ENCODE results near the gene RP9.

DNA sequence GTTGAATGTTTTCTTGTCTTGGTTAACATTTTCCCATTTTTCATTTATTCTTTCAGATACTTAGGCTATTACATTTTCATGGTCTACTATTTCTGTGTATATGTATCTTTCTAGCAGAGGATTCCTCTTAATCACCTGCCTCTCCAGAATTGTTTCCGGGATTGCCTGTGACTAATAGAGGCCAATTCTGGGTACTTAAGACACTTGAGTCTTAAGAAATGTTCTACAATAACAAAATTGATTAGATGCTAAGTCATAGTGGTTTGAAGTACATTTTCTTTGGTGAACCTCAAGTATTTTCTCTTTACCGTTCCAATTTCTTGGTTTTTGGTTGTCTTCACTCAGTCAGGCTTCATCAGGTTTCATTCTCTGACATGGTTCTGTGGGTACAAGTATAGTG is 46.6 kb upstream of the RP9 start:
- TF ChIP-seq, protein P1, sequence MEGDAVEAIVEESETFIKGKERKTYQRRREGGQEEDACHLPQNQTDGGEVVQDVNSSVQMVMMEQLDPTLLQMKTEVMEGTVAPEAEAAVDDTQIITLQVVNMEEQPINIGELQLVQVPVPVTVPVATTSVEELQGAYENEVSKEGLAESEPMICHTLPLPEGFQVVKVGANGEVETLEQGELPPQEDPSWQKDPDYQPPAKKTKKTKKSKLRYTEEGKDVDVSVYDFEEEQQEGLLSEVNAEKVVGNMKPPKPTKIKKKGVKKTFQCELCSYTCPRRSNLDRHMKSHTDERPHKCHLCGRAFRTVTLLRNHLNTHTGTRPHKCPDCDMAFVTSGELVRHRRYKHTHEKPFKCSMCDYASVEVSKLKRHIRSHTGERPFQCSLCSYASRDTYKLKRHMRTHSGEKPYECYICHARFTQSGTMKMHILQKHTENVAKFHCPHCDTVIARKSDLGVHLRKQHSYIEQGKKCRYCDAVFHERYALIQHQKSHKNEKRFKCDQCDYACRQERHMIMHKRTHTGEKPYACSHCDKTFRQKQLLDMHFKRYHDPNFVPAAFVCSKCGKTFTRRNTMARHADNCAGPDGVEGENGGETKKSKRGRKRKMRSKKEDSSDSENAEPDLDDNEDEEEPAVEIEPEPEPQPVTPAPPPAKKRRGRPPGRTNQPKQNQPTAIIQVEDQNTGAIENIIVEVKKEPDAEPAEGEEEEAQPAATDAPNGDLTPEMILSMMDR (IDR thresholded peaks at IDR 0.05): no peak
- no peak for TF ChIP-seq POLR2A (IDR thresholded peaks at IDR 0.05)

Data from right lobe of liver (tissue), 4 donors.